ENCODE results near the gene SFMBT1. TPM values are rescaled to one million over a fixed set of nuclear protein-coding genes. Genes with fewer than 3 reads are reported as not detected.

Gene SFMBT1
- total and polyA plus RNA-seq, 2 experiments from 2014 or later = 5.3 to 24.0 TPM

DNA sequence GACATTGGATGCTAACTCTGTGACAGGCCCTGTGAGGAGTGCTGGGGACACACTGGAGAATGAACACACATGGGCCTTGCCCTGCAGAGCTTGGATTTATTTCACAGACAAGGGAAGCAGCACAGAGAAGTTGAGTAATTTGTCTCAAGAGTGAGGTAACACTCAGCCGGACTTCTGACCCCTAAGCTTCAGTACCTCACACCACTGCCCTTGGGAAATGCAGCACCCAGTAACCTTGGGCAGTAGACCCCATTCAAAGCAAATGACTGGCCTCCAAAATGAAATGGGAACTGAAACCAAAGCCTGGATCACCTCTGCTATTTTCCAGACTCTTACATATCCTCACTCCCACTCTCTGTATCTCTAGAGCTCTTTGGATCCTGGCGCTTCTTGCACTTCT is 47.1 kb upstream of the SFMBT1 start (continued):
- TF ChIP-seq, protein P1, sequence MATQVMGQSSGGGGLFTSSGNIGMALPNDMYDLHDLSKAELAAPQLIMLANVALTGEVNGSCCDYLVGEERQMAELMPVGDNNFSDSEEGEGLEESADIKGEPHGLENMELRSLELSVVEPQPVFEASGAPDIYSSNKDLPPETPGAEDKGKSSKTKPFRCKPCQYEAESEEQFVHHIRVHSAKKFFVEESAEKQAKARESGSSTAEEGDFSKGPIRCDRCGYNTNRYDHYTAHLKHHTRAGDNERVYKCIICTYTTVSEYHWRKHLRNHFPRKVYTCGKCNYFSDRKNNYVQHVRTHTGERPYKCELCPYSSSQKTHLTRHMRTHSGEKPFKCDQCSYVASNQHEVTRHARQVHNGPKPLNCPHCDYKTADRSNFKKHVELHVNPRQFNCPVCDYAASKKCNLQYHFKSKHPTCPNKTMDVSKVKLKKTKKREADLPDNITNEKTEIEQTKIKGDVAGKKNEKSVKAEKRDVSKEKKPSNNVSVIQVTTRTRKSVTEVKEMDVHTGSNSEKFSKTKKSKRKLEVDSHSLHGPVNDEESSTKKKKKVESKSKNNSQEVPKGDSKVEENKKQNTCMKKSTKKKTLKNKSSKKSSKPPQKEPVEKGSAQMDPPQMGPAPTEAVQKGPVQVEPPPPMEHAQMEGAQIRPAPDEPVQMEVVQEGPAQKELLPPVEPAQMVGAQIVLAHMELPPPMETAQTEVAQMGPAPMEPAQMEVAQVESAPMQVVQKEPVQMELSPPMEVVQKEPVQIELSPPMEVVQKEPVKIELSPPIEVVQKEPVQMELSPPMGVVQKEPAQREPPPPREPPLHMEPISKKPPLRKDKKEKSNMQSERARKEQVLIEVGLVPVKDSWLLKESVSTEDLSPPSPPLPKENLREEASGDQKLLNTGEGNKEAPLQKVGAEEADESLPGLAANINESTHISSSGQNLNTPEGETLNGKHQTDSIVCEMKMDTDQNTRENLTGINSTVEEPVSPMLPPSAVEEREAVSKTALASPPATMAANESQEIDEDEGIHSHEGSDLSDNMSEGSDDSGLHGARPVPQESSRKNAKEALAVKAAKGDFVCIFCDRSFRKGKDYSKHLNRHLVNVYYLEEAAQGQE (IDR thresholded peaks at IDR 0.05; ENCODE audit: unreplicated experiment) = no peak
- TF ChIP-seq, protein P2, sequence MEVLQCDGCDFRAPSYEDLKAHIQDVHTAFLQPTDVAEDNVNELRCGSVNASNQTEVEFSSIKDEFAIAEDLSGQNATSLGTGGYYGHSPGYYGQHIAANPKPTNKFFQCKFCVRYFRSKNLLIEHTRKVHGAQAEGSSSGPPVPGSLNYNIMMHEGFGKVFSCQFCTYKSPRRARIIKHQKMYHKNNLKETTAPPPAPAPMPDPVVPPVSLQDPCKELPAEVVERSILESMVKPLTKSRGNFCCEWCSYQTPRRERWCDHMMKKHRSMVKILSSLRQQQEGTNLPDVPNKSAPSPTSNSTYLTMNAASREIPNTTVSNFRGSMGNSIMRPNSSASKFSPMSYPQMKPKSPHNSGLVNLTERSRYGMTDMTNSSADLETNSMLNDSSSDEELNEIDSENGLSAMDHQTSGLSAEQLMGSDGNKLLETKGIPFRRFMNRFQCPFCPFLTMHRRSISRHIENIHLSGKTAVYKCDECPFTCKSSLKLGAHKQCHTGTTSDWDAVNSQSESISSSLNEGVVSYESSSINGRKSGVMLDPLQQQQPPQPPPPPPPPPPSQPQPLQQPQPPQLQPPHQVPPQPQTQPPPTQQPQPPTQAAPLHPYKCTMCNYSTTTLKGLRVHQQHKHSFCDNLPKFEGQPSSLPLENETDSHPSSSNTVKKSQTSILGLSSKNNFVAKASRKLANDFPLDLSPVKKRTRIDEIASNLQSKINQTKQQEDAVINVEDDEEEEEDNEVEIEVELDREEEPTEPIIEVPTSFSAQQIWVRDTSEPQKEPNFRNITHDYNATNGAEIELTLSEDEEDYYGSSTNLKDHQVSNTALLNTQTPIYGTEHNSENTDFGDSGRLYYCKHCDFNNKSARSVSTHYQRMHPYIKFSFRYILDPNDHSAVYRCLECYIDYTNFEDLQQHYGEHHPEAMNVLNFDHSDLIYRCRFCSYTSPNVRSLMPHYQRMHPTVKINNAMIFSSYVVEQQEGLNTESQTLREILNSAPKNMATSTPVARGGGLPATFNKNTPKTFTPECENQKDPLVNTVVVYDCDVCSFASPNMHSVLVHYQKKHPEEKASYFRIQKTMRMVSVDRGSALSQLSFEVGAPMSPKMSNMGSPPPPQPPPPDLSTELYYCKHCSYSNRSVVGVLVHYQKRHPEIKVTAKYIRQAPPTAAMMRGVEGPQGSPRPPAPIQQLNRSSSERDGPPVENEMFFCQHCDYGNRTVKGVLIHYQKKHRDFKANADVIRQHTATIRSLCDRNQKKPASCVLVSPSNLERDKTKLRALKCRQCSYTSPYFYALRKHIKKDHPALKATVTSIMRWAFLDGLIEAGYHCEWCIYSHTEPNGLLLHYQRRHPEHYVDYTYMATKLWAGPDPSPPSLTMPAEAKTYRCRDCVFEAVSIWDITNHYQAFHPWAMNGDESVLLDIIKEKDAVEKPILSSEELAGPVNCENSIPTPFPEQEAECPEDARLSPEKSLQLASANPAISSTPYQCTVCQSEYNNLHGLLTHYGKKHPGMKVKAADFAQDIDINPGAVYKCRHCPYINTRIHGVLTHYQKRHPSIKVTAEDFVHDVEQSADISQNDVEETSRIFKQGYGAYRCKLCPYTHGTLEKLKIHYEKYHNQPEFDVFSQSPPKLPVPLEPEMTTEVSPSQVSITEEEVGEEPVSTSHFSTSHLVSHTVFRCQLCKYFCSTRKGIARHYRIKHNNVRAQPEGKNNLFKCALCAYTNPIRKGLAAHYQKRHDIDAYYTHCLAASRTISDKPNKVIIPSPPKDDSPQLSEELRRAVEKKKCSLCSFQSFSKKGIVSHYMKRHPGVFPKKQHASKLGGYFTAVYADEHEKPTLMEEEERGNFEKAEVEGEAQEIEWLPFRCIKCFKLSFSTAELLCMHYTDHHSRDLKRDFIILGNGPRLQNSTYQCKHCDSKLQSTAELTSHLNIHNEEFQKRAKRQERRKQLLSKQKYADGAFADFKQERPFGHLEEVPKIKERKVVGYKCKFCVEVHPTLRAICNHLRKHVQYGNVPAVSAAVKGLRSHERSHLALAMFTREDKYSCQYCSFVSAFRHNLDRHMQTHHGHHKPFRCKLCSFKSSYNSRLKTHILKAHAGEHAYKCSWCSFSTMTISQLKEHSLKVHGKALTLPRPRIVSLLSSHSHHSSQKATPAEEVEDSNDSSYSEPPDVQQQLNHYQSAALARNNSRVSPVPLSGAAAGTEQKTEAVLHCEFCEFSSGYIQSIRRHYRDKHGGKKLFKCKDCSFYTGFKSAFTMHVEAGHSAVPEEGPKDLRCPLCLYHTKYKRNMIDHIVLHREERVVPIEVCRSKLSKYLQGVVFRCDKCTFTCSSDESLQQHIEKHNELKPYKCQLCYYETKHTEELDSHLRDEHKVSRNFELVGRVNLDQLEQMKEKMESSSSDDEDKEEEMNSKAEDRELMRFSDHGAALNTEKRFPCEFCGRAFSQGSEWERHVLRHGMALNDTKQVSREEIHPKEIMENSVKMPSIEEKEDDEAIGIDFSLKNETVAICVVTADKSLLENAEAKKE (CRISPR knock-in tag; IDR thresholded peaks at IDR 0.05) = no peak
- TF ChIP-seq EZH2 (IDR thresholded peaks at IDR 0.05; ENCODE audit: low read depth, unreplicated experiment) (no peak), JUNB (IDR thresholded peaks at IDR 0.05; ENCODE audit: unreplicated experiment) (no peak), POLR2AphosphoS5 (IDR thresholded peaks at IDR 0.05; ENCODE audit: low read depth) (no peak)

DNA sequence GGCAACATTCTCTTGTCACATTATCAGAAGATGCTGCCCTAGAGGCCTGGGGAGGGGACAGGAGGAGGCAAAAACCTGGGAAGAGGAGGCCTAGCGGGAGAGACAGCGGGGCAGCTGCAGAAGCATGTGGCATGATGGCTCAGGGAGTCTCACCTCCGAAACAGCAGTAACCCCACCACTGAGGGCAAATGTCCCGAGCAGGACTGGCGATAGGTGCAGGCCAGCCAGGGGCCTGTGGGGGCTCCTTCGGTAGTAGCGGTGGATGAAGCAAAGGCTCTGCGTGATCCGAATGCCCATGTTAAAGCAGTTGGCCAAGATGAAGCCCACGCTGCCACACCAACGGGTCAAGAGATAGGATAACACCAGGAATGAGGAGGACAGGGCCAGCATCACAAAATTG is 46.3 kb upstream of the SFMBT1 start:
- H3K36me3 ChIP-seq (ENCODE audit: insufficient read depth) = no peaks in the 10 kb centered on the region
- no peaks in the 10 kb centered on the region for H3K9me2 ChIP-seq (ENCODE audit: insufficient read depth)
- ATAC-seq (no peak), DNase-seq (ENCODE audit: low spot score) (no peak)
- H3K27ac ChIP-seq (ENCODE audit: low read depth) = no peak overlapping the region
- H3K4me1 ChIP-seq (ENCODE audit: insufficient read depth) = no peaks in the 10 kb centered on the region
- no peak overlapping the region for H3K27ac Mint-ChIP-seq
- H3K79me2 ChIP-seq (replicated peaks; ENCODE audit: insufficient read depth) = no peaks in the 10 kb centered on the region
- no peak overlapping the region for H3K4me2 ChIP-seq
- no peak overlapping the region for H2AFZ ChIP-seq
- H3K4me3 ChIP-seq = no peak overlapping the region
- no peaks in the 10 kb centered on the region for H3K27me3 ChIP-seq (ENCODE audit: insufficient read depth)
- 0 out of 2 replicates have a peak, but pooled peaks cover 4% of the 10 kb centered on the region for H3F3A ChIP-seq (replicated peaks; ENCODE audit: low read depth)
- peaks cover 4% of the 10 kb centered on the region for H3K27me3 Mint-ChIP-seq (ENCODE audit: insufficient read depth, low read depth, poor library complexity)
- H3K4me3 Mint-ChIP-seq = no peak overlapping the region
- no peaks in the 10 kb centered on the region for H3K36me3 Mint-ChIP-seq (ENCODE audit: low read depth)
- 0 out of 3 replicates have a peak, but pooled peaks cover 2% of the 10 kb centered on the region for H3K4me1 Mint-ChIP-seq
- no peaks in the 10 kb centered on the region for H3K9me3 Mint-ChIP-seq
- no peaks in the 10 kb centered on the region; the same call in 1 of the 2 replicates for H4K20me1 ChIP-seq (replicated peaks; ENCODE audit: insufficient read depth)
- TF ChIP-seq POLR2AphosphoS5 (IDR thresholded peaks at IDR 0.05; ENCODE audit: low read depth) (no peak), JUNB (IDR thresholded peaks at IDR 0.05; ENCODE audit: unreplicated experiment) (no peak), EZH2phosphoT487 (IDR thresholded peaks at IDR 0.05; ENCODE audit: unreplicated experiment) (no peak), ZNF331 (CRISPR knock-in tag; IDR thresholded peaks at IDR 0.05; ENCODE audit: low read depth) (no peak), ZNF114 (CRISPR knock-in tag; IDR thresholded peaks at IDR 0.05) (no peak), CREB1 (CRISPR knock-in tag; IDR thresholded peaks at IDR 0.05; ENCODE audit: low read depth) (no peak)
- TF ChIP-seq, protein P1 (IDR thresholded peaks at IDR 0.05; ENCODE audit: unreplicated experiment) = no peak
- TF ChIP-seq, protein P3, sequence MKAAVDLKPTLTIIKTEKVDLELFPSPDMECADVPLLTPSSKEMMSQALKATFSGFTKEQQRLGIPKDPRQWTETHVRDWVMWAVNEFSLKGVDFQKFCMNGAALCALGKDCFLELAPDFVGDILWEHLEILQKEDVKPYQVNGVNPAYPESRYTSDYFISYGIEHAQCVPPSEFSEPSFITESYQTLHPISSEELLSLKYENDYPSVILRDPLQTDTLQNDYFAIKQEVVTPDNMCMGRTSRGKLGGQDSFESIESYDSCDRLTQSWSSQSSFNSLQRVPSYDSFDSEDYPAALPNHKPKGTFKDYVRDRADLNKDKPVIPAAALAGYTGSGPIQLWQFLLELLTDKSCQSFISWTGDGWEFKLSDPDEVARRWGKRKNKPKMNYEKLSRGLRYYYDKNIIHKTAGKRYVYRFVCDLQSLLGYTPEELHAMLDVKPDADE (IDR thresholded peaks at IDR 0.05) = no peak

All from GM23338 (cell line).